ENCODE results near the gene MYADM.

Gene MYADM

DNA sequence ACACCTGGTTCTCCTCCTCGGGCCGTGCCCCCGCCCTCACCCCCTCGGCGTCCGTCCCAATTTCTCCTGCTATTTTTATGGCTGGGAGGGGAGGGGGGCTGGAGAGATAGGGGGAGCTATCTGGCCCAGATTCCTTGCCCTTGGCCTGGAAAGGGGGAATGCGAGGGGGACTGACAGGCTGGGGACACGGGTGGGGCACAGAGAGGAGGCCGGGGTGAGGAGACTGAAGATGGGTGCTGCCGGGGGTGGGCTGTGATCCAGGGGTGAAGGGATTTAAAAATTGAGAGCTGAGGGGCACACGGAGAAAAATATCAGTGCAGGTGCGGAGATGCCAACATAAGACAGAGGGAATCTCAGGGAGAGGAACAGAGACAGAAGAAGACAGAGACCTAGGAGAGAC lies 16.6 kb downstream of the MYADM start:
- DNase-seq (ENCODE audit: low read depth in 2 of 2): no peak

DNA sequence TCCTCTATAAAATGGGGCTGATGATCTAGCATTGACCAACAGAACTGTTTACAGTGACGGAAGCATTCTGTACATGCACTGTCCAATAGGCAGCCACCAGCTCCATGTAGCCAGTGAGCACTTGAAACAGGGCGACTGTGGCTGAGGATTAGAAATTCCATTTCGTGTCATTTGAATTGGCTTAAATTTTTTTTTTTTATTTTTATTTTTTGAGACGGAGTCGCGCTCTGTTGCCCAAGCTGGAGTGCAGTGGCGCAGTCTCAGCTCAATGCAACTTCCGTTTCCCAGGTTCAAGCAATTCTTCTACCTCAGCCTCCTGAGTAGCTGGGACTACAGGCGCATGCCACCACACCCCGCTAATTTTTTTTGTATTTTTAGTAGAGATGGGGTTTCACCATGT lies 17.4 kb downstream of the MYADM start:
- no peak for DNase-seq (ENCODE audit: low read depth in 2 of 2)

GRCh38 chr19:53892301-53892980 lies 24.8 kb downstream of the MYADM start:
- no peak for DNase-seq (ENCODE audit: low read depth in 2 of 2)

DNA sequence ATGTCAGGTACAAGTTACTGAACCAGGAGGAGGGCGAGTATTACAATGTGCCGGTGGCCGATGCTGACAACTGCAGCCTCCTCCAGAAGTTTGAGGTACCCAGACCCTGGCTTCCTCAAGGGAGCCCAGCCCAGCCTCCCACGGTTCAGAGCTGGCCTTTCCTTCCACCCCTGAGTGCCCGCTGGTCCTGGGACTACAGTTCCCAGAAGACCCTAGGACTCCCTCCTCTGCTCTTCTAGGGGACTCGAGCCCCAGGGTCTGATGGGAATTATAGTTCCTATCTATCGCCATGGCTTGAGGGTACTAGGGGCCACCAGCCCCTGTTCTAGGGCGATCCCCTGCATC lies 25.3 kb downstream of the MYADM start:
- no peak for DNase-seq (ENCODE audit: low read depth in 2 of 2)

GRCh38 chr19:53894707-53895106 lies 27.0 kb downstream of the MYADM start:
- no peak for DNase-seq (ENCODE audit: low read depth in 2 of 2)

DNA sequence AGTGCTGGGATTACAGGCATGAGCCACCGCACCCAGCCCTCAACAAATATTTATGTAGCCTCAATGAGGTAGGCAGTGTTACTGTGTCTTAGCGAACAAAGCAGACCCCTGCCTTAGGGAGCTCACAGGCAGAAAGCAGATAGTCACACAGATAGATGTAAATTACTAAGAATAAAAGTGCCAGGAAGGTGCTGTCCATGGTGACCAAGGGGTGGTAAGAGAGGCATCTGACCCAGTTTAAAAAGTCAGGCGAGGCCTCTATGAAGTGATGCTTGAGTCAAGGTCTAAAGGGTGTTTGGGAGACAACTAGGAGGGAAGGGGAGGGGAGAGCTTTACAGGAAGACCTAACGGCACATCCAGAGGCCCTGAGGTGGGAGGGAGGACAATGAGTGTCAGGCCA lies 29.0 kb downstream of the MYADM start:
- DNase-seq (ENCODE audit: low read depth in 2 of 2): no peak

DNA sequence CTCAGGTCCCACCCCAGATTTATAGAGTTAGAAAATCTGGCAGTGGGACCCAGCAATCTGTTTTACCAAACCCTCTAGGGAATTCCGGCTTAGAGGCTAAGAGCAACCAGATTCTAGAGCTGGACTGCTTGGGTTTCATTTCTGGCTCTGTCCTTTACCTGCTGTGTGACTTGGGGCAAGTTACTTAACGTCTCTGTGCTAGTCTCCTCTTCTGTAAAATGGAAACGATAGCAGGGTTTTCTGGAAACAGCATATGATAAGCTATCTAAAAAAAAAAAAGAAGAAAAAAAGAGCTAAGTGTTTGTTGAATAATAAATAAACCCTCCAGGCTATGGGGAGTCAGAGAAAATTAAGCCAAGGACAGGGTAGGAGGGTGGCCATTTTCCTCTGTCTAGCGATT lies 29.8 kb downstream of the MYADM start:
- no peak for DNase-seq (ENCODE audit: low read depth in 2 of 2)

DNA sequence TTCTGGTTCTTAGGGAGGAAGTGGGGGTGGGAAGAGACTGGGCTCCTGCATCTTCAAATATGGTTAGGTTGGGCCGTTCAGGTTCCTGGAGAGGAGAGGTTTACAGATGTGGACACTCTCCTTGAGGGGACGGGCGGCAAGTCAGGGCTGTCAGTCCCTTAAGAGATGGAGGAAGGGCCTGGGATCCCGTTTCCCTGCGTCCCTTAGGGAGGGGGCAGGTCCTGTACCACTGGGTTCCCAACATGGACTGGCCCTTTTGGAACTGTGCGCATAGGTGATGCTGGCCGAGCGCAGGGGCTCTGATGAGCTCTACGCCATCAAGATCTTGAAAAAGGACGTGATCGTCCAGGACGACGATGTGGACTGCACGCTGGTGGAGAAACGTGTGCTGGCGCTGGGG lies 30.5 kb downstream of the MYADM start:
- DNase-seq (ENCODE audit: low read depth in 2 of 2): no peak

- no peak for DNase-seq (ENCODE audit: low read depth in 2 of 2)
Measured at GRCh38 chr19:53898636-53899341, 31.1 kb downstream of the MYADM start.

GRCh38 chr19:53900191-53900860 lies 32.6 kb downstream of the MYADM start:
- DNase-seq (ENCODE audit: low read depth in 2 of 2): no peak

- no peak for DNase-seq (ENCODE audit: low read depth in 2 of 2)
Measured at GRCh38 chr19:53903055-53903680, 35.5 kb downstream of the MYADM start.

GRCh38 chr19:53904909-53905308 lies 37.2 kb downstream of the MYADM start:
- DNase-seq (ENCODE audit: low read depth in 2 of 2): no peak

DNA sequence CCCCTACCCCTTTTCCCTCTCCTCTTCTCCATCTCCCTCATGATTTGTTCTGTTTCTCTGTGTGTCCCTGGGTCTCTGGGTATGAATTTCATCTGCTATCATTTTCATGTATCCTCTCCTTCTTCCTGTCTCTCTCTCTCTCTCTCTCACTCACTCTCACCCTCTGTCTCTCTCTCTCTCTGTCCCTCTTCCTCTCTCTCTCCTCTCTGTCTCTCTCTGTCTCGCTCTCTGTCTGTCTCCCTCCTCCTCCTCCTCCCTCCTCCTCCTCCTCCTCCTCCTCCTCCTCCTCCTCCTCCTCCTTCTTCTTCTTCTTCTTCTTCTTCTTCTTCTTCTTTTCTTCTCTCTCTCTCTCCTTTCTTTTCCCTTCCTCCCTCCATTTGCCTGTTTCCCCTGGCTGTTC lies 38.1 kb downstream of the MYADM start:
- DNase-seq (ENCODE audit: low read depth in 2 of 2): no peak

DNA sequence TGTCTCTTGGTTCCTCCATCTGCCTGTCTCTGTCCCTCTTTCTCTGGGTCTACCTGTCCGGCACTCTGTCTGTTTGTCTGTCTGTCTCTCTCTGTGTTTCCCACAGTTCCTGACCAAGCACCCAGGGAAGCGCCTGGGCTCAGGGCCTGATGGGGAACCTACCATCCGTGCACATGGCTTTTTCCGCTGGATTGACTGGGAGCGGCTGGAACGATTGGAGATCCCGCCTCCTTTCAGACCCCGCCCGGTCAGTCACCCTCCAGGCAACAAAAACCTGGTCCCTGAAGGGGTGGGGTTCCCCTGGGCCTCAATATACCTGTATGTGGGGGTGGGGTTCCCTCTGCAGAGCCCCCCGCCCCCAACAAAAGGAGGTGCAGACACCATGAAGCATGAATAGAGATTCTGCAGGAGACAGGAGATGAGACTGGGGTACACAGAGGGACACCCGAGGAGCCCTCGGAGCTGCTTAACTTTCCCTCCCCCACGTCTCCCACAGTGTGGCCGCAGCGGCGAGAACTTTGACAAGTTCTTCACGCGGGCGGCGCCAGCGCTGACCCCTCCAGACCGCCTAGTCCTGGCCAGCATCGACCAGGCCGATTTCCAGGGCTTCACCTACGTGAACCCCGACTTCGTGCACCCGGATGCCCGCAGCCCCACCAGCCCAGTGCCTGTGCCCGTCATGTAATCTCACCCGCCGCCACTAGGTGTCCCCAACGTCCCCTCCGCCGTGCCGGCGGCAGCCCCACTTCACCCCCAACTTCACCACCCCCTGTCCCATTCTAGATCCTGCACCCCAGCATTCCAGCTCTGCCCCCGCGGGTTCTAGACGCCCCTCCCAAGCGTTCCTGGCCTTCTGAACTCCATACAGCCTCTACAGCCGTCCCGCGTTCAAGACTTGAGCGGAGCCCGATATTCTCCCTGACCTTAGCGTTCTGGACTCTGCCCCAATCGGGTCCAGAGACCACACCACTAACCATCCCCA lies 38.8 kb downstream of the MYADM start:
- DNase-seq (ENCODE audit: low read depth in 2 of 2): peak; percentile 25 to 28

DNA sequence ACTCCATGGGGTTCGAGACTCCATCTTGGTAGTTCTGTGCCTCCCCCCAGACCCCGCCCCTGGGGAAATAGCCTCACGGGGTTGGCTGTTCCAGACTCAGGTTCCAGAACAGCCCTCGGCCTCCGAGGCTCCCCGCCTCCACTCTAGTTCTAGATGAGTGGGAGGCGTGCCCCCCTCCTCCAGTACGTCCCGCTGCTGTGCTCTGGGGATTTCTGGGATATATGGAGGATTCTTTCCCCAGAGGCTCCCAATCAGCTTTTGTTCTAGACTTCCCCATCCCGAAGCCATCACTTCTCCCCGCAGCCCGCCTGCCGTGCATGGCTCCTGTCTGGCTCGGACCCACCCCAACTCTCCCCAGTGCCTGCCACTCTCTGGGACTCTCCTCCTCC lies 39.5 kb downstream of the MYADM start:
- no peak for DNase-seq (ENCODE audit: low read depth in 2 of 2)

GRCh38 chr19:53907690-53908089 lies 40.0 kb downstream of the MYADM start:
- DNase-seq (ENCODE audit: low read depth in 2 of 2): no peak

- DNase-seq (ENCODE audit: low read depth in 2 of 2): peak in 1 of 2 donors; percentile 11
Measured at GRCh38 chr19:53908106-53908934, 40.6 kb downstream of the MYADM start.

DNA sequence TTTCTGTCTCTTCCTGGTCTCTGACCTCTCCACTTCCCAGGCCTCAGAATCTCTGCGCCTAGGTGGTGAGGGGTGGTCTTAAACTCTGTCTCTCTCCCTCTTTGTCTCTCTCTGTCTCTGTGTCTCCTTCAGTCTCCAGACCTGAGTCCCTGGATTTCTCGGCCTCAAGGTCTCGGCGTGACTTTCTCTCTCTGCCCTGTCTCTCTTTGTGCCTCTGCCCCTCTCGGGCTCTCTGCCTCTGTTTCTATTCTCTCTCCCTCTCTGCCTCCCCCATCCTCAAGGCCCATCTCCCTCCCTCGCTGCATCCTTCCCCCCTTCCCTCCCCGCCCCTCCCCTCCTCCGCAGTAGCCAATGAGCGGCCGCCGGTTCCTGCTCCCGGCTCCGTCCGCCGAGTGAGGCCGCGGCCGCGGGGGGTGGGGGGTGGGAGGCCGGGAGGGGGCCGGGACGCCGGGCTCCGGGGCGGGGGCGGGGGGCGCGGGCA lies 41.3 kb downstream of the MYADM start, which contains the start of gene CACNG7:
TSS of gene CACNG7 (plus strand) at position 344 of the 481 bp plus-strand sequence. CDS start 3,554 bp downstream, outside the sequence.
- DNase-seq (ENCODE audit: low read depth in 2 of 2): no peak

DNA sequence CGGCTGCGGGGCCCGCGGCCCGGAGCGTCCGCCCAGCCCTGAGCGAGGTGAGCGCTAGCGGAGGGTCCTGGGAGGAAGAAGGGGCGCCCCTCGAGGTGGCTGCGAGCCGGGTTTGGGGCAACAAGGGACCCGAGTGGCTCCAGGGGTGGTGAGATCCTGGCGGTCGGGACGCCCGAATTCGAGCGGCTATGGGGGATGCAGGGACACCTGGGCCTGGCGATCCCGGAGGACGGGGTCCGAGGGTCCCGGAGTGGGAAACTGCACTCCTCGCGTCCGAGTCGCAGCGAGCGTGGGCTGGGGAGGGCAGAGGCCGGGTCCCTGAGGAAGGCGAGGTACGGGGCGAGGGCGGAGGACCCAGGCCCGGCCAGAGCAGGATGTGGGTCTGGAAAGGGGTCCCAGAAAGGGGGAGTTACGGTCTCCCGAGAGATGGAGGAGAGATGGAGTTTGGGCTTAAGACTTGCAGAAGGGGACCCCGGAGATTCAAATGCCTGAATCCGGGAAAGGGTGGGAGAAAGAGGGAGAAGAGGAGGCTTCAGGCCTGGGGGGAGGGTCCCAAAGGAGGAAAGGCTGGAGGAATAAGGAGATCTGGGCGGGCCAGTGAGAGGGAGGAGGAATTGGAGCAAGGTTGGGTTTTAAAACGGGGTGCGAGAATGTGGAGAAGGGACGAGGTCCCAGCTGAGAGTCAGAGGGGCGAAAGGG lies 41.9 kb downstream of the MYADM start:
- no peak for DNase-seq (ENCODE audit: low read depth in 2 of 2)

GRCh38 chr19:53910170-53910518 lies 42.5 kb downstream of the MYADM start:
- no peak for DNase-seq (ENCODE audit: low read depth in 2 of 2)

Measured in stimulated activated CD8-positive, alpha-beta memory T cell treated with anti-CD3 and anti-CD28 coated beads, Interleukin-15, amount 100 ng/mL, for 4 hours (primary cell).